Measurements from ENCODE around the gene KRTAP5-8. TPM values are rescaled to one million over a fixed set of nuclear protein-coding genes. Genes with fewer than 3 reads are reported as not detected.

KRTAP5-8 gene
- total RNA-seq, 1 experiment from 2014 or later = not detected

DNA sequence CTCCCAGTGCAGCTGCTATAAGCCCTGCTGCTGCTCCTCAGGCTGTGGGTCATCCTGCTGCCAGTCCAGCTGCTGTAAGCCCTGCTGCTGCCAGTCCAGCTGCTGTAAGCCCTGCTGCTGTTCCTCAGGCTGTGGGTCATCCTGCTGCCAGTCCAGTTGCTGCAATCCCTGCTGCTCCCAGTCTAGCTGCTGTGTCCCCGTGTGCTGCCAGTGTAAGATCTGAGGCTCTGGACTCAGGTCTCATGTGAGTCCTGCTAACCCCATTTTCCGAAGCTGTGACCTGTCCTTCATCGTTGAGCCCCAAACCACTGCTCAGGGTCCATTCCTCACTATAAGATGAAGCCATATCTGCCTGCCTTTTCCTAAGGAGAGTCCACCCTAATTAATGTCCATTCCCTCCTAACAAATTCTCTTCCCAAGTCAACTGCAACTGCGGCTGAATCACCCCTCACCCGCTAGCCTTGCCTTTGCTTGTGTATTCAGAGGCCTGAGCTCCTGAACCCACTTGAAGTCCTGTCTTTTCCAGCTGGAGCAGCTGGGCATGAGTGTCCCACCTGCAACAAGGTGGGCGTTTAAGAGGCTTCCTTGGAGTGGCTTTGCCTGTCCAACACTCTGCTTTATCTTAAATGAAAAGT, 10.1 kb upstream of the KRTAP5-8 start:
- no peaks in the 10 kb centered on the region for H3K27me3 ChIP-seq (ENCODE audit: insufficient read depth, low read length)
- H3K4me1 ChIP-seq (ENCODE audit: control insufficient read depth in 1 of 2, insufficient read depth in 2 of 2, low read length in 2 of 2) = no peaks in the 10 kb centered on the region
- ChIA-PET RAD21 (ENCODE audit: low non-redundant PET in 1 of 2, low total read pairs in 2 of 2, uncharacterized antibody in 2 of 2, unreplicated experiment in 2 of 2) (no interaction called here), CTCF (no interaction called here), POLR2A (no interaction called here)
- no peaks in the 10 kb centered on the region for H4K20me1 ChIP-seq (ENCODE audit: insufficient read depth)
- no TSS peak for BruUV-seq (replicated peaks)
- no peak overlapping the region for H3K4me2 ChIP-seq (ENCODE audit: low read length)
- H3K79me2 ChIP-seq (ENCODE audit: insufficient read depth, low read length) = no peaks in the 10 kb centered on the region
- DNase-seq (ENCODE audit: low read depth, low spot score) = no peak
- H3K9ac ChIP-seq (ENCODE audit: low read length) = no peak overlapping the region
- H3K27ac ChIP-seq (ENCODE audit: low read depth, low read length) = no peak overlapping the region
- no peak overlapping the region for H3K4me3 ChIP-seq (replicated peaks in 1 of 2; ENCODE audit: low read depth in 1 of 2, low read length in 2 of 2)
- TF ChIP-seq YY1 (IDR thresholded peaks at IDR 0.05; ENCODE audit: extremely low read depth, insufficient replicate concordance, low read depth, low read length) = no peak
- TF ChIP-seq ELF1 (IDR thresholded peaks at IDR 0.05; ENCODE audit: borderline replicate concordance, low read depth) = no peak
- TF ChIP-seq, protein P1, sequence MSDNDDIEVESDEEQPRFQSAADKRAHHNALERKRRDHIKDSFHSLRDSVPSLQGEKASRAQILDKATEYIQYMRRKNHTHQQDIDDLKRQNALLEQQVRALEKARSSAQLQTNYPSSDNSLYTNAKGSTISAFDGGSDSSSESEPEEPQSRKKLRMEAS (IDR thresholded peaks at IDR 0.05) = no peak
- no peak for TF ChIP-seq CEBPB (IDR thresholded peaks at IDR 0.05; ENCODE audit: low read depth)
- TF ChIP-seq CBX3 (IDR thresholded peaks at IDR 0.05; ENCODE audit: low read depth) = no peak
- no peaks in the 10 kb centered on the region for H3K9me2 ChIP-seq (ENCODE audit: insufficient read depth)
- no peak overlapping the region for H2AFZ ChIP-seq (ENCODE audit: low read depth, low read length, poor library complexity, severe bottlenecking)
- intact Hi-C loops (cut with micrococcal nuclease) = no loop called here
- ATAC-seq = no peak
- H3K36me3 ChIP-seq (ENCODE audit: control insufficient read depth in 1 of 2, insufficient read depth in 2 of 2, low read length in 2 of 2) = no peaks in the 10 kb centered on the region
- no peaks in the 10 kb centered on the region for H3K9me3 ChIP-seq (ENCODE audit: control insufficient read depth in 1 of 2, insufficient read depth in 1 of 2, low read depth in 1 of 2, low read length in 2 of 2)

DNA sequence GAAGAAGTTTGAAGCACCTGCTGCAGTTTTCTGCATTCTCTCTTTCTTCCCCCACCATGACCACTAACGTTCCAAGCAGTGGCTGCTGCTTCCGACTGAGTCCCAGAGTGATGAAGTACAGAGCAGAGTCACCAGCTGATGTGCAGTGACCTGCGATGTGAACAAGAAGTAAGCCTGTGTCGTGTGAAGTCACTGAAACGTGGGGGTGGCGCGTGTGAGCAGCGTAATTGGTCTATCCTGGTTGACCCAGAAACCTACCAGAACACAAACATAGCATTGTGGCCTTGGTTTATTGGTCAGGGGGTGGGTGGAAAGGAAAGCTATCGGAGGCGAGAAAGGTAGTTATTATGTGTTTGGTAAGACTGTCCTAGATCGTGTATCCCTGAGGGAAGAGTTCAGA, 7.2 kb upstream of the KRTAP5-8 start:
- no peak overlapping the region for H3K4me2 ChIP-seq (ENCODE audit: low read length)
- H3K4me3 ChIP-seq (replicated peaks in 1 of 2; ENCODE audit: low read depth in 1 of 2, low read length in 2 of 2) = no peak overlapping the region
- DNase-seq (ENCODE audit: low read depth, low spot score) (no peak), ATAC-seq (no peak)
- H3K27ac ChIP-seq (ENCODE audit: low read depth, low read length) = no peak overlapping the region
- intact Hi-C loops (cut with micrococcal nuclease) = no loop called here
- H3K9me2 ChIP-seq (ENCODE audit: insufficient read depth) = no peaks in the 10 kb centered on the region
- no peaks in the 10 kb centered on the region for H3K27me3 ChIP-seq (ENCODE audit: insufficient read depth, low read length)
- H3K4me1 ChIP-seq (ENCODE audit: control insufficient read depth in 1 of 2, insufficient read depth in 2 of 2, low read length in 2 of 2) = no peaks in the 10 kb centered on the region
- H3K79me2 ChIP-seq (ENCODE audit: insufficient read depth, low read length) = no peaks in the 10 kb centered on the region
- BruUV-seq (replicated peaks) = no TSS peak
- no peaks in the 10 kb centered on the region for H3K36me3 ChIP-seq (ENCODE audit: control insufficient read depth in 1 of 2, insufficient read depth in 2 of 2, low read length in 2 of 2)
- POLR2A ChIA-PET = no interaction called here
- H3K9ac ChIP-seq (ENCODE audit: low read length) = no peak overlapping the region
- CTCF ChIA-PET = no interaction called here
- H3K9me3 ChIP-seq (ENCODE audit: control insufficient read depth in 1 of 2, insufficient read depth in 1 of 2, low read depth in 1 of 2, low read length in 2 of 2) = no peaks in the 10 kb centered on the region
- H4K20me1 ChIP-seq (ENCODE audit: insufficient read depth) = no peaks in the 10 kb centered on the region
- no peak overlapping the region for H2AFZ ChIP-seq (ENCODE audit: low read depth, low read length, poor library complexity, severe bottlenecking)
- RAD21 ChIA-PET (ENCODE audit: low non-redundant PET in 1 of 2, low total read pairs in 2 of 2, uncharacterized antibody in 2 of 2, unreplicated experiment in 2 of 2) = no interaction called here
- TF ChIP-seq CEBPB (IDR thresholded peaks at IDR 0.05; ENCODE audit: low read depth) = no peak
- no peak for TF ChIP-seq REST (IDR thresholded peaks at IDR 0.05; ENCODE audit: low read depth)
- TF ChIP-seq, protein P2, sequence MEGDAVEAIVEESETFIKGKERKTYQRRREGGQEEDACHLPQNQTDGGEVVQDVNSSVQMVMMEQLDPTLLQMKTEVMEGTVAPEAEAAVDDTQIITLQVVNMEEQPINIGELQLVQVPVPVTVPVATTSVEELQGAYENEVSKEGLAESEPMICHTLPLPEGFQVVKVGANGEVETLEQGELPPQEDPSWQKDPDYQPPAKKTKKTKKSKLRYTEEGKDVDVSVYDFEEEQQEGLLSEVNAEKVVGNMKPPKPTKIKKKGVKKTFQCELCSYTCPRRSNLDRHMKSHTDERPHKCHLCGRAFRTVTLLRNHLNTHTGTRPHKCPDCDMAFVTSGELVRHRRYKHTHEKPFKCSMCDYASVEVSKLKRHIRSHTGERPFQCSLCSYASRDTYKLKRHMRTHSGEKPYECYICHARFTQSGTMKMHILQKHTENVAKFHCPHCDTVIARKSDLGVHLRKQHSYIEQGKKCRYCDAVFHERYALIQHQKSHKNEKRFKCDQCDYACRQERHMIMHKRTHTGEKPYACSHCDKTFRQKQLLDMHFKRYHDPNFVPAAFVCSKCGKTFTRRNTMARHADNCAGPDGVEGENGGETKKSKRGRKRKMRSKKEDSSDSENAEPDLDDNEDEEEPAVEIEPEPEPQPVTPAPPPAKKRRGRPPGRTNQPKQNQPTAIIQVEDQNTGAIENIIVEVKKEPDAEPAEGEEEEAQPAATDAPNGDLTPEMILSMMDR (IDR thresholded peaks at IDR 0.05 in 2 of 3, conservative IDR thresholded peaks at IDR 0.05 in 1 of 3; ENCODE audit: borderline replicate concordance in 1 of 3, insufficient read depth in 1 of 3, low read depth in 2 of 3, low read length in 2 of 3) = no peak
- no peak for TF ChIP-seq FOSL1 (IDR thresholded peaks at IDR 0.05; ENCODE audit: low read depth)
- no peak for TF ChIP-seq ZNF274 (IDR thresholded peaks at IDR 0.05; ENCODE audit: low read depth, low read length)
- no peak for TF ChIP-seq EZH2 (IDR thresholded peaks at IDR 0.05)
- TF ChIP-seq ZBTB33 (IDR thresholded peaks at IDR 0.05; ENCODE audit: extremely low read depth, insufficient replicate concordance, low read length) = no peak
- TF ChIP-seq RAD21 (IDR thresholded peaks at IDR 0.05; ENCODE audit: low read depth) = no peak

Measured in HCT116 (cell line).